GM21390 (cell line): ENCODE results near the gene VPS4A.
"Not testable (repeated sequence)": the region's sequence is repeated elsewhere in the genome, so short reads cannot be mapped to it uniquely, and the experiment has no call there.

Source experiments
- ATAC-seq: cut with Tn5 transposase; IDR thresholded peaks from one replicate; pipeline ENCODE4 v1.9.1; 2021; ENCODE audit not compliant: unreplicated experiment

VPS4A gene

DNA sequence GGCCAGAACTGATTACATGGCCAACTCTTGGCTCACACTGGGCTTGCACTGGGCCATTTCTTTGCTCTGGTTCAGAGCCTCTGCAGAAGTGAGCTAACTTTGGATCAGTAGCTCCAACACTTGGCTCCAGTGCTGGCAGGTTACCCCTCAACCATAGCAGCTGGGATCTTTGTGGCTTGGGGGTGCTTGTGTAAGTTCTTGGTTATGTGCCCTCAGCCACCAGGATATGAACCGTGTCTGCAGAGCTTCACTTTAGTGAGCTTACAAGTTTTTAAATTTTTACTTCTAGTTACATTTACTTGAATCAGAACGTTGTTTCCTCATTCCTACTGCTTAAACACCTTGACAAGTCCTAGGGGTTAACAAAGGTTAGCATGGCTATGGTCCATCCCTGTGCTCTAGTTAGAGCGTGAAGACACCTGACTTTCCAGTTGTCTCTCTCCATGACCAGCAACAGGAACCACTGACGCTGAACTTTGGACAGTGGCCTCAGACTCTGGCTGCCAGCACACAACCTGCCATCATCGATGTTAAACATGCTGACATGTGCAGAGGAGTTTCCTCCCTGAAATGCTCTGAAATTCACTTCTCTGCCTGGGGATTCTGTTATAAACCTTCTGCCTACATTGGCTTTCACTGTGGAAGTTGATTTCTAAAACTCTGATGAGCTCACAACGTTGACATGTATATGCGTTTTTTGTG, 15.2 kb downstream of the VPS4A start:
- ATAC-seq, result no peak

DNA sequence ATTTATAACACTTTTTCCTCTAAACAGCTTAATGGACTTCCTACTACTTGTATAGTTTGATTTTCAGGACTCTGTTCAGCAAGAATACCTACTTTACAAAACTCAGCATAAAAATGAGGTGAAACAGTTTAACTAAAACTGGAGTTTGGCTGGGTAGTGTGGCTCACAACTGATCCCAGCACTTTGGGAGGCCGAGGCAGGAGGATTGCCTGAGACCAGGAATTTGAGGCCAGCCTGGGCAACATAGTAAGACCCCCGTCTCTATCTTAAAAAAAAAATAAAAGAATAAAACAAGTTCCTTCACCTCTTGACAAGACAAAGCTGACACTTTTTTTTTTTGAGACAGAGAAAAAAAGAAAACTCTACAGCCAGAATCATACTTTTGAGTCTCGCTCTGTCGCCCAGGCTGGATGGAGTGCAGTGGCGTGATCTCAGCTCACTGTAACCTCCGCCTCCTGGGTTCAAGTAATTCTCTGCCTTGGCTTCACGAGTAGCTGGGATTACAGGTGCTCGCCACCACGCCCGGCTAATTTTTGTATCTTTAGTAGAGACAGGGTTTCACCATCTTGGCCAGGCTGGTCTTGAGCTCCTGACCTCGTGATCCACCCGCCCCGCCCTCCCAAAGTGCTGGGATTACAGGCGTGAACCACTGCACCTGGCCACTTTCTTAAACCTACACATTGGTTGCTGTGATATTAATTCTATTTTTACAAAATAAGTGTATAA, 16.6 kb downstream of the VPS4A start:
- no peak for ATAC-seq

DNA sequence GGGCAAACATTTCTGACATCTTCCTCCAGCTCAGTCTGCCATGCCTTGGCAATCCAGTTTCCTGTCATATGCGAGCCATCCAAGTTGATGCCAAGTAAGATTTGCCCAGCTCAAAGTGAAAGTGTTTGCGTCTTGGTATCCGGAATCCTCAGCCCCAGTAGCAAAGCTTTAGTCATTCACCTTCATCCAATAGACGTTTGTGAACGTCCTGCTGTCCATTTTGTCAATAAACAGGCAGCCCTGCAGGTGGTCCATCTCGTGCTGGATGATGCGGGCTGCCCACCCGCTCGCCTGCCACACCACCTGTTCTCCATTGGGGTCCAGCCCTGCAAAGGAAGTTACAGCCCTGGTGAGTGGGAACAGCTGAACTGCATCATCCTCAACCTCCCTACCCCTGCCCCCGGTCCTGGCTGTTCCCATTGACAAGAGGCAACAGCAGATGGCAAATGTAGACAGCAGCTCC, 17.7 kb downstream of the VPS4A start:
- ATAC-seq, result no peak

DNA sequence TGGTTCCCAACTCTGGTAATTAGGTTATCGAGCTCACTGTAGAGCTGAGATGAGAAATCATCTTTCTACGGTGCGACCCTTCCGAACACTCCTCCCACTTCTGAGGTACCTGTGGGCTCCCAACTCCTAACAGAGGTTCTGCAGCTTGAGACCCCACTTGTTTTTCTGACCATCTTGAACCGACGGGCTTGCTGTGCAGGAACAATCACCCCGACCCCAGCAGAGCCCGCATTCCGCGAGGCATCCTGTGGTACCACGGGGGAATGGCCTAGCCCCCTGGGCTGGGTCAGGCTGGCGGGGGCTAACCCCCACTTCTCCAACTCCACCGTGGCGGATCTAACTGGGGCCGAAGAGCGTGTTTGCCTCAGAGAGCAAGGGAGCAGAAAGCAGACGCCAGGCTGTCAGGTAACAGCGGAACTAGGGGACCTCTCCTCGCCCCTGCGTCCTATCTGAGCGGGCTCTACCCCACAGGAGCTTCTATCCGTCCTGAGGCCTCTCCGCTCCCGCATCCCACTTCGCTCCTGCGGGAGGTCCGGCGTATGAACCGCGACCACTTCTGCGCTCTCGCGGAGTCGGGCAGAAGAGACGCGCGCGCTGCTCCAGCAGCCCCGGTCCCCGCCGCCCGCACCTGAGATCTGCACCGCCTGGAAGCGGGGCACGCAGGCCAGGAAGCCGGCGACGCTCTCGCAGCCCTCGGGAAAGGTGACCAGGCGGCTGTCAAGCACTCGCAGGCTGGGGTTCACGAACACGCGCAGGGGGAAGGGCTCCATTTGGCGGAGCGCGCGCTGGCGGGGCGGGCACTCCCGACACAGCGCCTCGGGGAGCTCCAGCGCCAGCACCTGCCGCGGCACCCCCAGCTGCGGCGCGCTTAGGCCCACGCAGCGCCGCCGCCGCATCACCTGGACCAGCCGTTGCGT, 18.5 kb downstream of the VPS4A start:
- peak; percentile 29 for ATAC-seq

DNA sequence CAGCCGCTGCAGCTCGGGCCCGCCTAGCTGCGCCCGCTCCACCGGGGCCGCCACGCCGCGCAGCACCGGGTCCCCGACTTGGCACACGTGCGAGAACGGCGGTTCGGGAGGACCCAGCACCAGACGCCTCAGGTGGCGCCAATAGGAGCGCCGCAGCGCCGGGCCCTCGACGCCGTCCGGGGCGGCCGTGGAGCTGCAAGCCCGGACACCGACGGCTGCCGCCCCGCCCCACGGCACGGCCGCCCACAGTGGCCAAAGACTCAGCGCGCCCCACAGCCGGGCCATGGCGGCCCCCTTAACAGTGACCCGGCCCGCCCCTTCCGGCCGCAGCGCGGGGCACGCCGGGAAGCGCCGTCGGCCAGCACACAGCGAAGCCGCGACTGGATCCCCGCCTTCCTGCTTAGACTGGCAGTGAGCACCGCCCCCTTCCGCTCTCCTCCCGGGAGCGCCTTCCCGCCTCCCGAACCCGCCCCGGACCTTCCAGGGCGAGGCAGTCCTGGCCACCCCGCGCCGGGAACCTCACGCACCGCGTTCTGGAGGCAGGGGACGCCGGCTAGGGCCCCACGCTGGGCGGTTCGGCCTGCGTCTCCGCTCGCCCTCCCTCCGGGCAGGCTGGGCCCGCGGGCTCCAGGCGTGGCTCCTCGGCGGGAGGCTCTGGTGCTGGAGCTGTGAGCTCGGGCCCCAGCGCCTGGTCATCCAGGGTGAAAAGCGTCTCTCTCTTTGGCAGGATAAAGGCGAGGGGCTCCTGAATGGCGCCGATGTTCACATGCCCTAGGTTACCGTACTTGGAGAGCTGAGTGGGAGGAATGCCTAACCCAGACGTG, 19.3 kb downstream of the VPS4A start, which contains the start of gene PDF:
Gene PDF, minus strand, starts transcription at position 303 of the 824 bp plus-strand sequence. Its CDS starts 18 bp downstream, at position 285.
- ATAC-seq, result peak; percentile 95

DNA sequence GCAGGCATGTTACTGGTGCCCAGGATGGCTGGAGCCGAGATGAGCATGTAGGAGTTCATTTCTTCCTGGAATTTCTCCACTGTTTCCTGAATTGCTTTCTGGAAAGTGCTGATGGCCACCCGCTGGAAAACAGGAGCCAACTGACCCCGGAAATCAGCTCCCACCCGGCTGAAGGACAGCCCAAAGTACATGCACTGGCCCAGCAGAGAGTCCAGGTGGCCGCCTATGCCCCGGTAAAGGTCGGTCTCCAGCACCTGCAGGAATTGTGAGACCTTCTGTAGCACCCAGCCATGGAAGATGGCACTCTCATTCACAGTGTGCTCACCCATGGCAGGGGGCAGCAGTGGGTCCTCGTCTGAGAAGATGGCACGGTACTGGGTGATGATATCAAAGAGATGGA, 23.5 kb downstream of the VPS4A start:
- ATAC-seq, result no peak

DNA sequence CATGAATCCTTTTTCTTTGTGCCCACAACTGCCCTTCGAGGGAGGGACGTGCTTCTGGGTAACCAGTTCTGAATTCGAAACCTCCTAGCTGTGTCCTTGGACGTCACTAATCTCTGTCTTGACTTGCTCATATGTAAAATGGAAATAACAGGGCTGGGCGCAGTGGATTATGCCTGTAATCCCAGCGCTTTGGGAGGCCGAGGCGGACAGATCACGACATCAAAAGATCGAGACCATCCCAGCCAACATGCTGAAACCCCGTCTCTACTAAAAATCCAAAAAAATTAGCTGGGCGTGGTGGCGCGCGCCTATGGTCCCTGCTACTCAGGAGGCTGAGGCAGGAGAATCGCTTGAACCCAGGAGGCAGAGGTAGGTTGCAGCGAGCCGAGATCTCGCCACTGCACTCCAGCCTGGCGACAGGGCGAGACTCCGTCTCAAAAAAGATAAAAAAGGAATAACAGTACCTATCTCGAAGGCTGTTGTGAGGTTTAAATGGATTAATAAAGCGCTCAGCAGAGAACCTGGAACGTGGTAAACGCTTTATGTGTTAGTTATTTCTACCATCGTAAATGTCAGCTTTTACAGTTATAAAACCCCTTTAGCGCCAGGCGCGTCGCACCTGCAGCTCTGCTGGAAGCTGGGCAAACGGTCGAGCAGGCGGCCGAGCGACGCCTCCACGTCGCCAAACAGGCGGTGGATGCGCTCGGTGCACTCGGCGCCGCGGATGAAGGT, 27.6 kb downstream of the VPS4A start:
- no peak for ATAC-seq

DNA sequence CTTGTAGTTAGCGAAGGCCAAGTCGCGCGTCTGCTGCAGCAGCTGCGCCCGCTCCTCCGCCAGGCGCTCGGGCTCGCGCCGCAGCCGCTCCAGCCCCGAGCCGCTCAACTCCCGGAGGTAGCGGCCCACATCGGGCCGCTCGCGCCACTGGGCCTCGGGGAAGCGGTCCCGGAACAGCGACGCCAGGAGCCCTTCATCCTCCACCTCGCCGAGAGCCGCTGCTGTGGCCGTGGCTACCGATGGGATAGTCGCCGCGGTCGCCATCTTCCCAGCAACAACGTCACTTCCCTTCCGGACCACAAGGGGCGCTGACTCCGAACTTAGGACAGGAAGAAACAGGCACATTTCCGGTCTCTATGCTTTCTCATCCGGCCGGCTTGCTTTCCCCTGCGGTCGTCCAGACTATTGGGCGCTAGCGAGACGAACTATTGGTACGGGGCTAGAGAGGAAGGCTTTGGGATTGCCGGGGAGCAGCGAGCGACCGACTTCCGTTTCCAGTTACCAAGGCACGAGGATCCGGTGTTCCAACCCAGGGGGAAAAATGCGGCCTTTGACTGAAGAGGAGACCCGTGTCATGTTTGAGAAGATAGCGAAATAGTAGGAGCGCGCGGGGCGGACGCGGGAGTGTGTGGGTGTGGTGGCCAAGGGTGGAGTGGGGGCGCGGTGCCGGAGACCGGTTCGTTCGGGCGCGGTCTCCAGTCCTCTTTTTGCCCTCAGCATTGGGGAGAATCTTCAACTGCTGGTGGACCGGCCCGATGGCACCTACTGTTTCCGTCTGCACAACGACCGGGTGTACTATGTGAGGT, 28.3 kb downstream of the VPS4A start, which contains the start of the genes COG8 and NIP7:
Gene COG8, minus strand, starts transcription at position 276 of the 806 bp plus-strand sequence. Its CDS starts 12 bp downstream, at position 264.
Gene NIP7, plus strand, starts transcription at position 484 of the 806 bp plus-strand sequence. Its CDS starts 58 bp downstream, at position 542.
- ATAC-seq, result peak; percentile 89

DNA sequence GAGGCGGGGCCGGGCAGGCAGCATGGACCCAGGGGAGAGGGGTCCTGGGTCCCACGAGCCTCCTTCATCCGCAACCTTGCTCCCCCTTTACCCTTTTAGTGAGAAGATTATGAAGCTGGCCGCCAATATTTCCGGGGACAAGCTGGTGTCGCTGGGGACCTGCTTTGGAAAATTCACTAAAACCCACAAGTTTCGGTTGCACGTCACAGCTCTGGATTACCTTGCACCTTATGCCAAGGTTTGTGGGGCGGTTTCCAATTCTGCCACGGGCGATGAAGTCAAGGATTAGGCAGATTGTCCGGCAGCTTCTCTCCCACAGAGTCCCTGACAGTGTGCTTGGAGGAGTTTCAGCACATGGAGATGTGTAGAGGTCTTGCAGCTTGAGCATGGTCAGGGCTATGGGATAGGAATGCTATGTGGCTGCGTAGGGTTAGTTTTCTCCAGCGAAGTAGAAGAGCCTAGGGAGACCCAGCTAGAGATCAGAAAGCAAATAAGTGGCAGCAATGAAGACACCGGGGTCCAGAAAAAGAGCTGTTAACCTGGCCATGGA, 29.0 kb downstream of the VPS4A start:
- ATAC-seq, result no peak

DNA sequence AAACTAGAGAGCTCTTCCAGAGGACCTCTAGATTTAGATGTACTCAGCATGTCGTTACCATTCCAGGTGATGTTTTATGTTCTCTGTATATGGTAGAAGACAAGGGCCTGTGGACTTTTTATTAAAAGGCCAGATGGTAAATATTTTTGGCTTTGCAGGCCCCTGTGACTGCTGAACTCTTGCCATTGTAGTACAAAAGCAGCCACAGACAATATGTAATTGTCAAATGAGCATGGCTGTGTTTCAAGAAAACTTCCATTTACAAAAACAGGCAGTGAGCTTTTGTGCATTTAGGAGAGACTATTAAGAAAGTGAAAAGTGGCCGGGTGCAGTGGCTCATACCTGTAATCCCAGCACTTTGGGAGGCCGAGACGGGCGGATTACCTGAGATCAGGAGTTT, 33.0 kb downstream of the VPS4A start:
- no peak for ATAC-seq

DNA sequence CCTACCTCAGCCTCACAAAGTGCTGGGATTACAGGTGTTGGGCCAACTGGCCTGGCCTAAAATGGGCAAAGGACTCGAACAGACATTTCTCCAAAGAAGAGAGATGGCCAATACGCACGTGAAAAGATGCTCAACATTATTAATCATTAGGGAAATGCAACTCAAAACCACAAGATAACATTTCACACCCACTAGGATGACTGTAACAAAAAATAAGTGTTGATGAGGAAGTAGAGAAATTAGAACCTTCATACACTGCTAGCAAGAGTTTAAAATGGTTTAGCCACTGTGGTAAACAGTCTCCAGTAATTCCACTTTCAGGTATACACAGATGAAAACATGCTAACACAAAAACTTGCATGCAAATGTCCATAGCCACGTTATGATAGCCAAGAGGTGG, 34.8 kb downstream of the VPS4A start:
- no peak for ATAC-seq

DNA sequence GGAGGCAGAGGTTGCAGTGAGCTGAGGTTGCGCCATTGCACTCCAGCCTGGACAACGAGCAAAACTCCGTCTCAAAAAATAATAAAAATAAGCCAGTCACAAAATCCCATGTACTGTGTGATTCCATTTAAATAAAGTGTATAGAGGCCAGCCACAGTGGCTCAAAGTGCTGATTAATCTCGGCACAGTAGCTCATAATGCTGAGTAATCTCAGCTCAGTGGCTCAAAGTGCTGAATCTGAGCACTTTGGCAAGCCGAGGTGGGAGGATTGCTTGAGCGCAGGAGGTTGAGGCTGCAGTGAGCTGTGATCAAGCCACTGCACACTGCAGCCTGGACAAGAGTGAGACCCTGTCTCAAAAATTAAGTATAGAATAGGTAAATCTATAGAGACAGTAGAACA, 35.5 kb downstream of the VPS4A start:
- ATAC-seq, result no peak

DNA sequence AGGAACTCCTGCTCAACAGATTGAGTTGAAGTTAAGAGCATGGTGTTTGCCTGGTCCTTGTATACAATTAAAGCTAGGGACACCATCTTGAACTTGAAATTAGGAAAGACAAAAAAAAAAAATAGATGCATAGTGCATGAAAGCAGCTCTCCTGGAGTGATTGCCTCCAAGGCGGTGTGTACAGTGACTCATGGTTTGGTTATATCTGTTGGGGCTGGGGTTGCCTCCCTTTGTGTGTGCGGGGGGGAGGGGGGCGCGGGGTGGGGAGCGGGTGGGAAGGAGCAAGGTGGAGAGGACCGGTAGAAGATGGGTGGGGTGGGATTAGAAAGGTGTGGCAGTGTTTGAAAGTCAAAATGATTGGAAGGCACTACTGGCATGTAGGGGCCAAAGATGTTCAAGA, 37.1 kb downstream of the VPS4A start:
- no peak for ATAC-seq

DNA sequence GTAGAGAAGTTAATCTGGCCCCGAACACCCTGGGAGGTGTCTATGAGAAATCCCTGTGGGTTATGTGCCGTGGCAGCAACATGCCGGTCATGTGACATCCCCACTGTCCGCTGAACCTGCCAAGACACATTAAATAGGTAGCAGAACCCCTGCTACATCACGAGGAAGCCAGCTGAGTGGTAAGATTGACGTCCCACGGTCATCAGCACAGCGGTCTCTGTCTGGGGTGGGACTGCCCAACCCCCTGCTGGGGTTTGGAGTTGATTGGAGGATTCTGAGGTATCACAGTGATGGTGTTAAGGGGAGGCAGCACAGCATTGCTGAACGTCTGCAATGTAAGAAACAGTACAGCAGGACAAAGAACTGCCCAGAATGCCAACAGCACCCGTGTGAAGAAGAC, 38.4 kb downstream of the VPS4A start:
- ATAC-seq, result no peak

DNA sequence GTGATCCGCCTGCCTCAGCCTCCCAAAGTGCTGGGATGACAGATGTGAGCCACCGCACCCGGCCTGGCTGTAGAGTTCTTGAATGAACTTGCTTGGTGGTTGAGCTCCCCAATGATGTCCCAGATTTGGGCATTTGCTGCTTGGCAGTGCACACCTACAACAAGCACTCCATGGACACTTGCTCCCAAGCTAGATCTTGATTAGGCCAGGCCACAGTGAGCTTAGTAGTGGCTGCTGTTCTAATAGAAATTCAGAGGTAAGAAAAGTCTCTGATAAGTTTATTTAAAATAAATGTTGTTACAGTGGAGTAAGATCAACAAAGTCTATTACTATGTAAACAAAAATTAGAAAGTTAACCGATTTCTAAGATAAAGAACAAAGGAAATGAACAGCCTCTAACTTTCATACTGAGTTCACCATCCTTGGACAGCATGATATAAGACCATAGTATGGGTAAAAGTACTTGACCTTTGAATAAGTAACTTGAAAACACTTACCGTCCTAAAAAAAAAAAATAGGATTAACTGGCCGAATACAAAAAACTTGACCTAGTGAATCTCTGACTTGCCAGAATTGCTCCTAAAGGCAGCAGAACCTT, 39.5 kb downstream of the VPS4A start:
- no peak for ATAC-seq

DNA sequence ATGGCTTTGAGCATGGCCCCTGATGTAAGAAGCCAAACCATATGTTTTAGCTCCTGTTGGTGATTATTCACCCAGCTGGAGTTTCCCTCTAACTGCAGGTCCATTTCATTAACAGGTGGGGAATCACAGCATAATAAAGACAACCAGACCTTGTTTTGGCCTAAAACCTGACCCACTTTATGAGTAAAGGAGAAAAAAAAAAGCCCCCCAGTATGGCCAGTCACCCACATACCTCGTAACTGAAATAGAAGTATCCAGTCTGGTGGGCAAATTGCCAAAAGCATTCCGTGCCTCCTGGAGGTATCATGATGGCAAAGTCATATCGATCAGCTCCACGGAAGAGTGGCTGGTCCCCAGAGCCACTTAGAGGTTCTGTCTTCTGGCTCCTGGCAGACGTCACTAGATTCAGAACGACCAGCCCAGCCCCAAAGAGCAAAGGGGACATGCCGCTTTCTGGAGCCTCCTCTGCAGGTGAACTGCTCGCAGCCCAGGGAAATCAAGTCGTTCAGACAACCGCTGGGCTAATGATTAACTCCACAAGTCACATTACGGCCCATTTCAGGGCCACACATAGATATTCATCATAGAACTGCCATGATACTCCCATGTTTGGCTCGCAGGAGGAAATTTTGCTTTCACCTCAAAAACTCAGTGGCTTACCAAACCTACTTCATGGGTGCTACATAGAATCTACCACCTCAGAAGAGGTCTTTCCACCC, 40.3 kb downstream of the VPS4A start, which contains the start of gene TMED6:
Gene TMED6, minus strand, starts transcription at position 478 of the 719 bp plus-strand sequence. Its CDS starts 33 bp downstream, at position 445.
- no peak for ATAC-seq

DNA sequence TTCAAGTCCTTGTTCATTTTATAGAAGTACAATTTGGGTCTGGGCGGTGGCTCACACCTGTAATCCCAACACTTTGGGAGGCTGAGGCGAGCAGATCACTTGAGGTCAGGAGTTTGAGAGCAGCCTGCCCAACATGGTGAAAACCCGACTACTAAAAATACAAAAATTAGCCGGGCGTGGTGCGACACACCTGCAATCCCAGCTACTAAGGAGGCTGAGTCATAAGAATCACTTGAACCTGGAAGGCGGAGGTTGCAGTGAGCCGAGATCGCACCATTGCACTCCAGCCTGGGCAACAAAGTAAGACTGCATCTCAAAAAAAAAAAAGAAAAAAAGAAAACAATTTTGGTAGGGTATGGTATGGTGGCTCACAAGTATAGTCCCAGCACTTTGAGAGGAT, 48.9 kb downstream of the VPS4A start:
- not testable (repeated sequence) for ATAC-seq
